Mesenchymal stem cell (in vitro differentiated cells and primary cell): Measurements from ENCODE around the gene TMEM45A.
"Not testable (repeated sequence)": the region's sequence is repeated elsewhere in the genome, so short reads cannot be mapped to it uniquely, and the experiment has no call there.

Source experiments
- DNase-seq: peaks from one replicate; pipeline ENCODE4 v3.0.0-alpha.2; 2013
- H2AFZ ChIP-seq: one replicate; pipeline ENCODE4 v1.6.1; 2013; ENCODE audit warnings: low read depth, mild to moderate bottlenecking, control low read depth, inconsistent platforms, low read length, moderate library complexity
- H2AK5ac ChIP-seq: 2 replicates; pipeline ENCODE4 v1.6.1; 2013; ENCODE audit warnings: low read length, moderate library complexity, mild to moderate bottlenecking, inconsistent platforms; ENCODE audit not compliant: severe bottlenecking
- H2BK120ac ChIP-seq: one replicate; pipeline ENCODE4 v1.6.1; 2013; ENCODE audit warnings: low read depth, mild to moderate bottlenecking, inconsistent platforms, low read length, moderate library complexity
- H2BK12ac ChIP-seq, 2 experiments: one replicate each; pipeline ENCODE4 v1.6.1; 2013; ENCODE audit warnings: inconsistent platforms in 2 of 2, low read length in 2 of 2, mild to moderate bottlenecking in 2 of 2, moderate library complexity in 2 of 2, control low read depth in 1 of 2
- H2BK15ac ChIP-seq: one replicate; pipeline ENCODE4 v1.6.1; 2013; ENCODE audit warnings: mild to moderate bottlenecking, low read depth, inconsistent platforms; ENCODE audit not compliant: poor library complexity, severe bottlenecking
- H2BK5ac ChIP-seq: 2 replicates; pipeline ENCODE4 v1.6.1; 2013; ENCODE audit warnings: low read depth, mild to moderate bottlenecking, low read length, control low read depth, inconsistent platforms; ENCODE audit not compliant: poor library complexity, severe bottlenecking
- H3K14ac ChIP-seq, 2 experiments: one replicate each; pipeline ENCODE4 v1.6.1; 2013; ENCODE audit warnings: inconsistent platforms in 2 of 2, low read length in 2 of 2, control low read depth in 1 of 2, mild to moderate bottlenecking in 1 of 2, moderate library complexity in 1 of 2
- H3K18ac ChIP-seq, 2 experiments: one replicate each; pipeline ENCODE4 v1.6.1; 2013; ENCODE audit warnings: inconsistent platforms in 2 of 2, low read length in 2 of 2, control low read depth in 1 of 2, low read depth in 1 of 2, mild to moderate bottlenecking in 1 of 2
- H3K23ac ChIP-seq, 2 experiments: one replicate each; pipeline ENCODE4 v1.6.1; 2013; ENCODE audit warnings: inconsistent platforms in 2 of 2, low read length in 2 of 2, mild to moderate bottlenecking in 2 of 2, moderate library complexity in 2 of 2, control low read depth in 1 of 2
- H3K27ac ChIP-seq: 2 replicates; pipeline ENCODE4 v1.5.1; 2013; ENCODE audit warnings: mild to moderate bottlenecking, moderate library complexity, low read length, control low read depth, inconsistent platforms; ENCODE audit not compliant: poor library complexity, severe bottlenecking
- H3K27me3 ChIP-seq, 2 experiments: 2 replicates each; pipeline versions ENCODE4 v1.6.1 to v1.7.0; 2013; ENCODE audit warnings: low read length in 2 of 2, mild to moderate bottlenecking in 2 of 2, moderate library complexity in 2 of 2, control low read depth in 1 of 2, inconsistent platforms in 1 of 2; ENCODE audit not compliant: control insufficient read depth in 1 of 2, insufficient read depth in 1 of 2
- H3K36me3 ChIP-seq, 2 experiments: 2 replicates each; pipeline versions ENCODE4 v1.6.1 to v1.7.0; 2013; ENCODE audit warnings: low read length in 2 of 2, control low read depth in 1 of 2, inconsistent platforms in 1 of 2, low read depth in 1 of 2, mild to moderate bottlenecking in 1 of 2; ENCODE audit not compliant: insufficient read depth in 2 of 2, control insufficient read depth in 1 of 2
- H3K4ac ChIP-seq, 2 experiments: one replicate each; pipeline ENCODE4 v1.6.1; 2013; ENCODE audit warnings: inconsistent platforms in 2 of 2, low read length in 2 of 2, mild to moderate bottlenecking in 2 of 2, moderate library complexity in 2 of 2, control low read depth in 1 of 2, low read depth in 1 of 2
- H3K4me1 ChIP-seq: 2 replicates; pipeline ENCODE4 v1.6.1; 2013; ENCODE audit warnings: low read depth, low read length, control low read depth; ENCODE audit not compliant: control insufficient read depth, insufficient read depth
- H3K4me2 ChIP-seq: 2 replicates; pipeline ENCODE4 v1.6.1; 2013; ENCODE audit warnings: low read length, mild to moderate bottlenecking, inconsistent platforms; ENCODE audit not compliant: poor library complexity, severe bottlenecking
- H3K4me3 ChIP-seq, 2 experiments: 2 replicates each; pipeline versions ENCODE4 v1.5.1 to v1.7.0; 2013; ENCODE audit warnings: low read length in 2 of 2, mild to moderate bottlenecking in 2 of 2, control low read depth in 1 of 2, low read depth in 1 of 2; ENCODE audit not compliant: insufficient read depth in 1 of 2
- H3K79me1 ChIP-seq: replicated peaks from 2 replicates; pipeline ENCODE4 v1.6.1; 2013; ENCODE audit warnings: mild to moderate bottlenecking, control low read depth, low read length, inconsistent platforms; ENCODE audit not compliant: poor library complexity, severe bottlenecking
- H3K9ac ChIP-seq: 2 replicates; pipeline ENCODE4 v1.7.0; 2013; ENCODE audit warnings: mild to moderate bottlenecking, low read length, moderate library complexity
- H3K9me3 ChIP-seq: 2 replicates; pipeline ENCODE4 v1.7.0; 2013; ENCODE audit warnings: mild to moderate bottlenecking, low read length; ENCODE audit not compliant: control insufficient read depth
- H4K8ac ChIP-seq: one replicate; pipeline ENCODE4 v1.6.1; 2013; ENCODE audit warnings: inconsistent platforms, mild to moderate bottlenecking, low read length, moderate library complexity
- H4K91ac ChIP-seq: one replicate; pipeline ENCODE4 v1.6.1; 2013; ENCODE audit warnings: mild to moderate bottlenecking, low read length, inconsistent platforms
- WGBS: methylation state at CpG from one replicate; pipeline ENCODE4 v1.1.7; 2013; ENCODE audit warnings: mixed read lengths; 5-methylcytosine and 5-hydroxymethylcytosine counted together

The TMEM45A gene

DNA sequence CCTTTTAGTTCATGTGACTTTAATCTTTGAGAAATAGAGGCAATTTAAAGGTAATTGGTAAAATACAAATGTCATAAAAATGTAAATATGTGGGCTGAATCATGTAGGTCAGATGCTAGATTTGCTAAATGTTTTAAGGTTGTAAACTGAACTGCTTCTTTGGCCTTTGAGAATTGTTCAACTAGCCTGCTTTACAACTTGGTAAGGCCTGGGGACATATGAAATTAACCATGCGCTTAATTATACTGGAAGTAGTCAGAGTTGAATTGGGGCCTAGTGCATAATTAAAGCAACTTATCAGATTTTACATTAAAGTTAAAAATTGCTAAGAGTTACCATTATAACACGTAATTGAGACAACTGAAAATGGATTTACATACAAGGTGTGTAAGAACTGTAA, 21.0 kb upstream of the TMEM45A start:
- no peak for DNase-seq
- Histone ChIP-seq H3K27ac (no peak overlapping the region), H4K8ac (no peak overlapping the region), H2AK5ac (no peak overlapping the region), H3K27me3 (no peaks in the 10 kb centered on the region), H3K18ac (no peak overlapping the region), H3K79me1 (no peaks in the 10 kb centered on the region), H3K4me3 (no peak overlapping the region), H2BK12ac (no peak overlapping the region), H2AFZ (no peak overlapping the region), H2BK5ac (no peak overlapping the region), H3K23ac (no peak overlapping the region), H3K14ac (no peak overlapping the region), H3K9ac (no peak overlapping the region), H4K91ac (no peak overlapping the region), H3K4ac (no peak overlapping the region), H3K36me3 (no peaks in the 10 kb centered on the region), H3K4me1 (no peaks in the 10 kb centered on the region), H2BK15ac (no peak overlapping the region), H2BK120ac (no peak overlapping the region), H3K4me2 (no peak overlapping the region), H3K9me3 (peaks cover 33% of the 10 kb centered on the region)
- WGBS, result 86% methylated on average over 1 of the region's 2 CpGs

DNA sequence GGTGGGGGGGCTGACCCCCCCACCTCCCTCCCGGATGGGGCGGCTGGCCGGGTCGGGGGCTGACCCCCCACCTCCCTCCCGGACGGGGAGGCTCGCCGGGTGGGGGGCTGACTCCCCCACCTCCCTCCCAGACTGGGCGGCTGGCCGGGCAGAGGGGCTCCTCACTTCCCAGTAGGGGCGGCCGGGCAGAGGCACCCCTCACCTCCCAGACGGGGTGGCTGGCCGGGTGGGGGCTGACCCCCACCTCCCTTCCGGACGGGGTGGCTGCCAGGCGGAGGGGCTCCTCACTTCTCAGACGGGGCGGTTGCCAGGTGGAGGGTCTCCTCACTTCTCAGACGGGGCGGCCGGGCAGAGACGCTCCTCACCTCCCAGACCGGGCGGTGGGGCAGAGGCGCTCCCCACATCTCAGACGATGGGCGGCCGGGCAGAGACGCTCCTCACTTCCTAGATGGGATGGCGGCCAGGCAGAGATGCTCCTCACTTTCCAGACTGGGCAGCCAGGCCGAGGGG, 14.5 kb upstream of the TMEM45A start:
- H2BK120ac ChIP-seq, H2BK12ac ChIP-seq, H3K9me3 ChIP-seq, H3K9ac ChIP-seq, H4K8ac ChIP-seq, H3K4me3 ChIP-seq, H3K4ac ChIP-seq, H3K79me1 ChIP-seq, DNase-seq, H3K18ac ChIP-seq, H2AK5ac ChIP-seq, H2BK15ac ChIP-seq, H3K36me3 ChIP-seq, H4K91ac ChIP-seq, H3K4me1 ChIP-seq, H3K23ac ChIP-seq, H2BK5ac ChIP-seq, H2AFZ ChIP-seq, H3K14ac ChIP-seq, H3K27ac ChIP-seq, H3K4me2 ChIP-seq: not testable (repeated sequence)
- H3K27me3 ChIP-seq, result peaks cover 0 to 13% of the 10 kb centered on the region in 2 experiments
- WGBS, result 93% methylated on average over 24 of the region's 32 CpGs

DNA sequence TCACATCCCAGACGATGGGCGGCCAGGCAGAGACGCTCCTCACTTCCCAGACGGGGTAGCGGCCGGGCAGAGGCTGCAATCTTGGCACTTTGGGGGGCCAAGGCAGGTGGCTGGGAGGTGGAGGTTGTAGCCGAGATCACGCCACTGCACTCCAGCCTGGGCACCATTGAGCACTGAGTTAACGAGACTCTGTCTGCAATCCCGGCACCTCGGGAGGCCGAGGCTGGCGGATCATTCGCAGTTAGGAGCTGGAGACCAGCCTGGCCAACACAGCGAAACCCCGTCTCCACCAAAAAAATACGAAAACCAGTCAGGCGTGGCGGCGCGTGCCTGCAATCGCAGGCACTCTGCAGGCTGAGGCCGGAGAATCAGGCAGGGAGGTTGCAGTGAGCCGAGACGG, 13.9 kb upstream of the TMEM45A start:
- H3K4me2 ChIP-seq, H3K36me3 ChIP-seq, H2BK15ac ChIP-seq, H3K14ac ChIP-seq, H4K8ac ChIP-seq, H2AK5ac ChIP-seq, DNase-seq, H4K91ac ChIP-seq, H3K4ac ChIP-seq, H3K18ac ChIP-seq, H3K9me3 ChIP-seq, H3K79me1 ChIP-seq, H3K4me3 ChIP-seq, H2BK5ac ChIP-seq, H3K9ac ChIP-seq, H2BK120ac ChIP-seq, H3K23ac ChIP-seq, H3K27ac ChIP-seq, H2BK12ac ChIP-seq, H2AFZ ChIP-seq, H3K4me1 ChIP-seq: not testable (repeated sequence)
- WGBS, result 93% methylated on average over 16 of the region's 25 CpGs
- H3K27me3 ChIP-seq, result peaks cover 0 to 13% of the 10 kb centered on the region in 2 experiments

- WGBS, result 85% methylated on average over 5 of the region's 5 CpGs
- H2AFZ ChIP-seq, result no peak overlapping the region
Measured at GRCh38 chr3:100480081-100480480, 12.3 kb upstream of the TMEM45A start.

More at GRCh38 chr3:100480081-100480480, 12.3 kb upstream of the TMEM45A start:
- Histone ChIP-seq H3K27me3 (peaks cover 0 to 13% of the 10 kb centered on the region in 2 experiments), H3K36me3 (no peaks in the 10 kb centered on the region), H4K8ac (no peak overlapping the region), H3K4me2 (no peak overlapping the region), H3K4me1 (no peaks in the 10 kb centered on the region), H2BK12ac (no peak overlapping the region), H3K9me3 (no peaks in the 10 kb centered on the region), H3K79me1 (no peaks in the 10 kb centered on the region), H3K14ac (no peak overlapping the region), H2BK5ac (no peak overlapping the region), H3K23ac (no peak overlapping the region), H3K27ac (no peak overlapping the region), H2AK5ac (no peak overlapping the region), H3K4ac (no peak overlapping the region), H2BK120ac (no peak overlapping the region), H3K18ac (no peak overlapping the region), H2BK15ac (no peak overlapping the region), H4K91ac (no peak overlapping the region), H3K4me3 (no peak overlapping the region), H3K9ac (no peak overlapping the region)
- no peak for DNase-seq
